ENCODE measurements around the gene AP2A2. TPM values are rescaled to one million over a fixed set of nuclear protein-coding genes. Genes with fewer than 3 reads are reported as not detected.

The AP2A2 gene
- total RNA-seq, 1 experiment from 2014 or later: 55.5 TPM

- Histone ChIP-seq H4K20me1 (ENCODE audit: insufficient read depth) (no peaks in the 10 kb centered on the region), H3K4me1 (ENCODE audit: control insufficient read depth in 1 of 2, insufficient read depth in 2 of 2, low read length in 2 of 2) (no peaks in the 10 kb centered on the region), H3K27ac (ENCODE audit: low read depth, low read length) (no peak overlapping the region), H3K36me3 (ENCODE audit: control insufficient read depth in 1 of 2, insufficient read depth in 2 of 2, low read length in 2 of 2) (no peaks in the 10 kb centered on the region), H3K79me2 (ENCODE audit: insufficient read depth, low read length) (no peaks in the 10 kb centered on the region), H3K9ac (ENCODE audit: low read length) (no peak overlapping the region), H3K27me3 (ENCODE audit: insufficient read depth, low read length) (no peaks in the 10 kb centered on the region), H3K9me2 (ENCODE audit: insufficient read depth) (no peaks in the 10 kb centered on the region), H2AFZ (ENCODE audit: low read depth, low read length, poor library complexity, severe bottlenecking) (no peak overlapping the region), H3K4me2 (ENCODE audit: low read length) (no peak overlapping the region), H3K4me3 (replicated peaks in 1 of 2; ENCODE audit: low read depth in 1 of 2, low read length in 2 of 2) (no peak overlapping the region), H3K9me3 (ENCODE audit: control insufficient read depth in 1 of 2, insufficient read depth in 1 of 2, low read depth in 1 of 2, low read length in 2 of 2) (no peaks in the 10 kb centered on the region)
- BruUV-seq (replicated peaks): no TSS peak
- CTCF ChIA-PET: no interaction called here
- TF ChIP-seq JUND (IDR thresholded peaks at IDR 0.05) (no peak), CBX3 (IDR thresholded peaks at IDR 0.05; ENCODE audit: low read depth) (no peak), RAD21 (IDR thresholded peaks at IDR 0.05; ENCODE audit: low read depth) (no peak), EGR1 (IDR thresholded peaks at IDR 0.05; ENCODE audit: low read depth) (no peak), ZNF274 (IDR thresholded peaks at IDR 0.05; ENCODE audit: low read depth, low read length) (no peak), REST (IDR thresholded peaks at IDR 0.05; ENCODE audit: low read depth) (no peak), POLR2A (IDR thresholded peaks at IDR 0.05; ENCODE audit: borderline replicate concordance, extremely low read depth, insufficient read depth, insufficient read length) (no peak), POLR2AphosphoS5 (IDR thresholded peaks at IDR 0.05; ENCODE audit: low read depth, low read length) (no peak), ZBTB33 (IDR thresholded peaks at IDR 0.05; ENCODE audit: extremely low read depth, insufficient replicate concordance, low read length) (no peak), SRF (IDR thresholded peaks at IDR 0.05; ENCODE audit: low read depth) (no peak), ZFX (IDR thresholded peaks at IDR 0.05) (no peak), ATF3 (IDR thresholded peaks at IDR 0.05) (no peak), ELF1 (IDR thresholded peaks at IDR 0.05; ENCODE audit: borderline replicate concordance, low read depth) (no peak), CEBPB (IDR thresholded peaks at IDR 0.05; ENCODE audit: low read depth) (no peak)
- RAD21 ChIA-PET (ENCODE audit: low non-redundant PET in 1 of 2, low total read pairs in 2 of 2, uncharacterized antibody in 2 of 2, unreplicated experiment in 2 of 2): no interaction called here
- intact Hi-C loops (cut with micrococcal nuclease): no loop called here
- DNase-seq (ENCODE audit: low read depth, low spot score): no peak
- POLR2A ChIA-PET: no interaction called here
- no peak for ATAC-seq
Measured at GRCh38 chr11:1041936-1042608, 116.4 kb downstream of the AP2A2 start.
